GM20000 (cell line): ENCODE measurements around the gene LRMDA.

Source experiments
- DNase-seq: peaks from one replicate; pipeline ENCODE4 v3.0.0; 2012; ENCODE audit warnings: low spot score
- TF ChIP-seq, protein P1 (sequence below): IDR thresholded peaks from 2 replicates; pipeline ENCODE4 v1.5.1; 2012; ENCODE audit warnings: mild to moderate bottlenecking, control low read depth; ENCODE audit errors: extremely low read depth, missing control alignments

LRMDA gene

DNA sequence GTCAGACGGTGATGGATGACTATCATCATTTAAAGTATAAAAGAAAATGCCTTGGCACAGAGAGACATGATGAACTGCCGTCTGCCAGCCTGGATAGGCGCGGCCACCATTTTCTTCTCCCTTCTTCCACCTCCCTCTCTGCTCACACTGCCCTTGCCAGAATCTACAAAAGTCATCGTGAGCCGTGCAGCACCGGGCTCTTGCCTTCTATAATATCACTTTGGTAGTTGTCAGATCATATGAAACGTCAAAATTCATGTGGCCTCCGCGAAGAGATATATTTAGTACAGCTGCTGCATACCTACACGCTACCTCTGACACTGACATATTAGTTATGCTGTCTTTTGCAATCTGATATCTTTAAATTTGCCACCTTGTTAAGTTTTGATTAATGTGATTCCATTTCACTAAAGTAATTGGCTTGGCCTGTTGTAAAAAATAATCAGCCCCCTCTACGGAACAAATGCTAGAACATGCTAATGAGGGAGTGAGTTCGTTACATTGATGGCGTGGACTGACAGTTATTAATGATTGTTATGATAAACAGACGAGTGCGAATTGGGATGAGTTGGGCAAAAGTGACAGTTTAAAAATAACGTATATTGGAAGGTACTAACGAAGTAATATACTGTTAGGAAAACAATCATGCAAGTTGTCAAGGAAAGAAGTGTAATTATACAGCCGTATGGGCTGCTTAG lies 214.9 kb downstream of the LRMDA start:
- no peak for DNase-seq
- TF ChIP-seq, protein P1, sequence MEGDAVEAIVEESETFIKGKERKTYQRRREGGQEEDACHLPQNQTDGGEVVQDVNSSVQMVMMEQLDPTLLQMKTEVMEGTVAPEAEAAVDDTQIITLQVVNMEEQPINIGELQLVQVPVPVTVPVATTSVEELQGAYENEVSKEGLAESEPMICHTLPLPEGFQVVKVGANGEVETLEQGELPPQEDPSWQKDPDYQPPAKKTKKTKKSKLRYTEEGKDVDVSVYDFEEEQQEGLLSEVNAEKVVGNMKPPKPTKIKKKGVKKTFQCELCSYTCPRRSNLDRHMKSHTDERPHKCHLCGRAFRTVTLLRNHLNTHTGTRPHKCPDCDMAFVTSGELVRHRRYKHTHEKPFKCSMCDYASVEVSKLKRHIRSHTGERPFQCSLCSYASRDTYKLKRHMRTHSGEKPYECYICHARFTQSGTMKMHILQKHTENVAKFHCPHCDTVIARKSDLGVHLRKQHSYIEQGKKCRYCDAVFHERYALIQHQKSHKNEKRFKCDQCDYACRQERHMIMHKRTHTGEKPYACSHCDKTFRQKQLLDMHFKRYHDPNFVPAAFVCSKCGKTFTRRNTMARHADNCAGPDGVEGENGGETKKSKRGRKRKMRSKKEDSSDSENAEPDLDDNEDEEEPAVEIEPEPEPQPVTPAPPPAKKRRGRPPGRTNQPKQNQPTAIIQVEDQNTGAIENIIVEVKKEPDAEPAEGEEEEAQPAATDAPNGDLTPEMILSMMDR = no peak

DNA sequence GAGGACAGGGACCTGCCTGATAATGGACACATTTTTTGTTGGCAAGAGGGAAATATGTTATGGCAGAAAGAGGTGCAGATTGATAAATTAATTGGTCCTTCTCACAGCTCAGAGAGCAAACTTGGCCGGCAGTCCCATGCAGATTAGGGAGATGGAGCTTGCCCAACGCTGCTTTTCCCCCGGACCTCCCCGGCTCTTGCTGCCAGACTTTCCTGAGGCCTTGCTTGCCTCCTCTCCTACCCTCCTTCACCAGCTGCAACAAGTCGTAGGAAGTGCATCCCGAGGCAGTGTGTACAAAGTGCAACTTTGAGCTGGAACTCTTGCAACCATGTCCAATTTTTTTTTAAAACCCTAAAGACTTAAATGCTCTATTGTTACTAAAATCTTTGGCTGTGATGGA lies 215.5 kb downstream of the LRMDA start:
- TF ChIP-seq, protein P1 = no peak
- DNase-seq = no peak

DNA sequence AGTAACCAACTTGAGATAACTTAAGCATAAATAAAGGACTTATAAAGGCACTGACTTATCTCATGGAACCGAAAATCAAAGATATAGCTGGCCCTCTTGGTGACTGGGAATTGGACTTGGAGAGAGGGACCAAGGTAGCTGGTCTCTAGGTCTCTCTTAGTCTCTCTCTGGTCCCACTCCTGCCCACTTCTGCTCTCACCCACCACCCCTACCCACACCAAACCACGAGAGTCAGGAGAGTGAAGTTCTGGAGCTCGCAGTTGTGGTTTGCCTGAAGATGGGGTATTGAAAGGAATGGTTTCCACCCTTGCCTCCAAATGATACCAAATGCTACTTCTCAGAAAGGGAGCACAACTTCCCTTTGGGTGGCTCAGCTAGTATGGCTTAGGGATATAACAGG lies 216.3 kb downstream of the LRMDA start:
- TF ChIP-seq, protein P1 = no peak
- DNase-seq = no peak

DNA sequence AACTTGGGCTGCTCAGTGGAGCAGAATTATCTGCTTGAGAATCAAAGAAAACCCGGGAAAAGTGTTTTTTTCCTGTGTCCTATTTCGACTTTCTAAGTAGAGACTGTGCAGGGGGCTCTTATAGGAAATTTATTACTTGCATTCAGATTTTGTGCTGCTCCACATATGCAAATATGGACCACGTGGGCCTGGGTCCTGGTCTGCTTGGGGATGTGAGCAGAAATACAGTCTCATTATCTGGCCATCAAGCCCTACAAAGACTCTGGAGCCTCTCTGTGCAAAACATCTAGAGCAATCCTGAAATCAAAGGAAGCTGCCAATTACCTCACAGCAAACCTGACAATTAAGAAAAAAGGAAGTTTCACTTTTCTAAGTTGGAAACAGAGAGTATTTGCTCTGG lies 216.9 kb downstream of the LRMDA start:
- TF ChIP-seq, protein P1 = no peak
- no peak for DNase-seq

DNA sequence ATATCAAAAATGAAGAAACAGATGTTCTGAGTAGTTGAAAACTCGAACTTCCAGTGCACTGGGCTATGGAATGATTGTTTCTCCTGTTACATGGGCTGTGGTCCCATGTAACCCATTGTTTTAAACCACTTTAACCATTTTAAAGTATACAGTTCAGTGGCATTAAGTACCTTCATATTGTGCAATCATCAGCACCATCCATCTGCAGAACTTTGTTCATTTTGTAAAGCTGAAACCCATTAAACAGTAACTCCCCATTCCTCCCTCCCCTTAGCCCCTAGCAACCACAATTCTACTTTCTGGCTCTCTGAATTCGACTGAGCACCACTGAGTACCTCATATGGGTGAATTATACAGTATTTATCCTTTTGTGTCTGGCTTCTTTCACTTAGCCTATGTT lies 217.4 kb downstream of the LRMDA start:
- no peak for DNase-seq
- TF ChIP-seq, protein P1 = no peak

DNA sequence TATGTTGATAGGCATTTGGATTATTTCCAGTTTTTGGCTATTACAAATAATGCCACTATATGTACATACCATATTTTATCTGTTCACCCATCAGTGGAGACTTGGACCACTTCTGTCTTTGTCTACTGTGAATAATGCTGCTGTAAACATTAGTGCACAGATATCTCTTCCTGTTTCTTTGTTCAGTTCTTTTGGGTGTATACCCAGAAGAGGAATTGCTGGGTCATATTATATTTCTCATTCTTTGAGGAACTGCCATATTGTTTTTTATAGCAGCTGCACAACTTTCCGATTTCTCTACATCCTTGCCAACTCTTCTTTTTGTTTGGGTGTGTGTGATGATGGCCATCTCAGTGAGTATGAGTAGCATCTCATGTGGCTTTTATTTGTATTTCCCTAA lies 218.0 kb downstream of the LRMDA start:
- no peak for DNase-seq
- TF ChIP-seq, protein P1 = no peak

DNA sequence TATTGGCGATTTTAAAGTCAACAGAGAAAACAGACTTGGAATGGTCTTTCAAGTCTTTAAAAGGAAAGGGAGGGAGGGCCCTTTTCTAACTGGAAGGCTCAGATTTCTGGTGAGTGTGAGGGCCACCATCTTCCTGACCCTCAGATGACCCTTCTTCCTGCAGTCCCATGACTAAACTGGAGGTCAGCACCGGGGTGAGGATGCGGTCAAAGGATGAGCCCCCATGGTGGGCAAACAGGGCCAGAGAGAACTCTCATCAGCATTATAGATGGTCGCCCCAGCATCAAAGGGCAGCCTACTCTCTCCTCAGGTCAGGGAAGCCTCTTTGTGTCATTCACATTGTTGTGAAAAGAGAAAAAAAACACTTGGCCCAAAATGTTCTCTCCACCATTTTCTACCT lies 219.2 kb downstream of the LRMDA start:
- TF ChIP-seq, protein P1 = no peak
- DNase-seq = no peak
